RWPE1 (cell line): ENCODE results near the gene POLA1.
A peak's percentile ranks its signal among the peaks of the same experiment; 100 is the strongest.
"Not testable (repeated sequence)": the region's sequence is repeated elsewhere in the genome, so short reads cannot be mapped to it uniquely, and the experiment has no call there.

Experiments
- CTCF ChIA-PET: fragments of 350-600 bp; sonication (Branson Sonifier 250); formaldehyde crosslinking; extraction: SDS; loops from one replicate; lab custom pipeline; 2021; lab: Yijun Ruan, JAX
- POLR2A ChIA-PET: fragments of 400-600 bp; formaldehyde crosslinking; extraction: SDS; loops from one replicate; lab custom pipeline; 2020; ENCODE audit warnings: antibody characterized with exemption; ENCODE audit not compliant: low non-redundant PET; lab: Yijun Ruan, JAX
- DNase-seq: peaks from one replicate; pipeline ENCODE4 v3.0.0; 2012; ENCODE audit warnings: low spot score
- H3K27ac ChIP-seq: fragments of 450-650 bp; 2 replicates; pipeline ENCODE4 v1.5.1; 2017
- CTCF ChIP-seq: fragments of 450-650 bp; conservative IDR thresholded peaks from 2 replicates; pipeline ENCODE4 v1.5.1; 2017; ENCODE audit warnings: low read depth, mild to moderate bottlenecking

POLA1 gene

GRCh38 chrX:24693453-24694202 is at the start of gene POLA1:
TSS of gene POLA1 (plus strand) at chrX:24693918. CDS start at chrX:24693962, 44 bp downstream.
- CTCF ChIA-PET = no interaction called here
- peak within 1 kb of the TSS; percentile 75 for H3K27ac ChIP-seq
- POLR2A ChIA-PET = no interaction called here
- TF ChIP-seq CTCF = peak; percentile 31; the same call in 1 of the 2 replicates
- peak; percentile 87 for DNase-seq

GRCh38 chrX:24646006-24646405 is 47.7 kb upstream of the POLA1 start:
- no peak for TF ChIP-seq CTCF
- DNase-seq = no peak
- no peak overlapping the region for H3K27ac ChIP-seq
- ChIA-PET CTCF (no interaction called here), POLR2A (interaction anchor here (0.6 kb wide), 1 partner anchor 13 kb away, joined by 5 read pairs; no protein-coding TSS in a partner anchor)

- H3K27ac ChIP-seq = no peak overlapping the region
- POLR2A ChIA-PET = interaction anchor here (0.6 kb wide), 1 partner anchor 12 kb away, joined by 5 read pairs; no protein-coding TSS in a partner anchor
- CTCF ChIA-PET = no interaction called here
- TF ChIP-seq CTCF = no peak
- peak; percentile 0 for DNase-seq
Measured at GRCh38 chrX:24646745-24647182, 47.0 kb upstream of the POLA1 start.

DNA sequence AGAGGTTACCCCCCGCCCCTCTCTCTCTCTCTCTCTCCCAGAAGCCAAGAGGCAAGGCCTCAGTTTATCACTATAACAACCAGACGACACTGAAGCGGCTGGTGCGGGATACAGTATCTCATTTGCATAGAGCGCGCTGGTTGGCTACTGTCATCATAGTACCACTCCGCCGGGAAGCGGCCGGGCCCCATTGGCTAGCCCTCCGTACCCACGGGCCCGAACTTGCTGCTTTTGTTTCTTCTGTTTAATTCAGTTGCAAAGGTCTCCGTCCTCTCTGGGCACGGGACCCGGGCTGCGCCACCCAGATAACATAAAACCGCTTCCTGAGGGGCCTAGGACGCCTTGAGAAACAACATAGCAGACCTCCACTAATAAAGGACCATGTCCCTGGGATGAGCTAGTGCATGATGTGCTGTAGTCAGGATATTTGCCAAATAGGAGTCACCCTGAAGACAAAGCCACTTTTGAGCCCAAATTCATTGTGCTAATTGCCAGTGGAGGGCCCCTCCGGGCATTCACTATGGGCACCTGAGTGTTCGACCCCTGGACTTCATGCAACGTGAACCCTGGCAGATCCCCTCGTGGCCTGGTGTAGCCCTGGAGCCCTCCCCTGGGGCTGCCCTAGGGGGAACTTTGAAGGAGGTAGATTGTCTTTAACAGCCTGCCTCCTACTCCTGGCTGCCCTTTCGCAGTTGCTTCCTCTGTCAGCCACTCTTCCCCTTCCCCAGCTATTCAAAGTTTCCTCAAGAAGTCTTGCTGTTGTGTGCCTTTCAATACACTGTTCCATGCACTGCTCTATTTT is 46.3 kb upstream of the POLA1 start, which contains the start of gene PCYT1B:
TSS of gene PCYT1B (minus strand) at position 91 of the 802 bp plus-strand sequence. CDS start 242 bp downstream, outside the sequence.
- H3K27ac ChIP-seq = no peak within 1 kb of the TSS
- CTCF ChIA-PET = no interaction called here
- POLR2A ChIA-PET = no interaction called here
- DNase-seq = peak; percentile 6
- no peak for TF ChIP-seq CTCF

DNA sequence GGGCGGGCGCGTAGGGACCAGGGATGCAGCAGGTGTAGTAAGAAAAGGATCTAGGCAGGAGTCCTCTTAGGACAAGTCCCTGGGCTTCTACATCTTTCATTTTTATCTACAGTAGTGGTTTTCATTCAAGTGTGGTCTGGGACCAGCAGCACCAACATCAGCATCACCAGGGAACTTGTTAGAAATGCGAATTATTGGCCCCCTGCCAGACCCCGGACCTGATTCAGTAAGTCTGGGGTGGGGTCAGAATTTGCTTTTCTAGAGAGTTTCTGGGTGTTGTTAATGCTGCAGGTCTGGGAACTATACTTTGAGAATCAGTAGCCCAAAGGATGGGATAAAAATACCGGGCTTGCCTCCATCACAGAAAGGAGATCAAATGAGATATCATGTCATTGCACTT is 45.2 kb upstream of the POLA1 start:
- H3K27ac ChIP-seq = no peak overlapping the region
- ChIA-PET POLR2A (no interaction called here), CTCF (no interaction called here)
- TF ChIP-seq CTCF = no peak
- no peak for DNase-seq

DNA sequence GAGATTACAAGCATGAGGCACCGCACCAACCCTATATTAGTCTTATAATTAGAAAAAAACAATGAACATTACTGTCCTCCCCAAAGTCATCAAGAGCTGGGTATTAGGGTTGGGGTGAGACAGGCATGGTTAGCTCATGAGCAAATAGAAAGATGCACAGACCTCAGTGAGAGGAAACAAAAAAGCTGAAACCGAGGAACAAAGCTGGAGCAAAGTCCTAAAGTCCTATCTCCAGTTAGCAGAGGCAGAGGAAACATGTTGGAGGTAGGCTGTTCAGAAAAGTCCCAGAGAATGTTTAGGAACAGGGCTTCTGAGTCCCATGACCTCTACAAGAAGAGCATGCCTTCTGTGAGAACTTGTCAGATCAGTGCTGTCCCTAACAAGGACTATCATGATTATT is 41.9 kb upstream of the POLA1 start:
- ChIA-PET POLR2A (no interaction called here), CTCF (no interaction called here)
- no peak for DNase-seq
- no peak overlapping the region for H3K27ac ChIP-seq
- TF ChIP-seq CTCF = no peak

DNA sequence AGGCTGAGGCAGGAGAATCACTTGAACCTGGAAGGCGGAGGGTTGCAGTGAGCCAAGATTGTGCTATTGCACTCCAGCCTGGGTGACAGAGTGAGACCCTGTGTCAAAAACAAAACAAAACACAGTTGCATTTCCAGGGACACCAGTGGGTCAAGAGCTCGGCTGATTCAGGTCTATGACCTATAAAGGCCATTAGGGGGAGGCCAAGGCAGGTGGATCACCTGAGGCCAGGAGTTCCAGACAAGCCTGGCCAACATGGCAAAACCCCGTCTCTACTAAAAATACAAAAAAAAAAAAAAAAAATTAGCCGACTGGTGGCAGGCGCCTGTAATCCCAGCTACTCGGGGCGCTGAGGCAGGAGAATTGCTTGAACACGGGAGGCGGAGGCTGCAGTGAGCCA is 38.0 kb upstream of the POLA1 start:
- DNase-seq, POLR2A ChIA-PET, H3K27ac ChIP-seq: not testable (repeated sequence)
- CTCF ChIA-PET = interaction anchor here (0.6 kb wide), 1 partner anchor 20 kb away, joined by 3 read pairs; no protein-coding TSS in a partner anchor
